SK-N-SH treated with all-trans-retinoic acid at 6 μM for 48 hours (cell line): Measurements from ENCODE around the gene SLC6A8.
"Not testable (repeated sequence)": the region's sequence is repeated elsewhere in the genome, so short reads cannot be mapped to it uniquely, and the experiment has no call there.

ENCODE experiments used
- ATAC-seq: fragments of 200-7000 bp; cut with Tn5 transposase; 3 replicates; pipeline ENCODE4 v1.9.1; 2020; ENCODE audit warnings: mild to moderate bottlenecking, moderate library complexity
- ARNTL ChIP-seq: fragments of 450-650 bp; formaldehyde crosslinking; IDR thresholded peaks from 2 replicates; pipeline ENCODE4 v1.5.0; 2020; ENCODE audit warnings: low read depth, mild to moderate bottlenecking, moderate library complexity, borderline replicate concordance
- BACH2 ChIP-seq: fragments of 250-450 bp; sonication (Bioruptor Pico); IDR thresholded peaks from 2 replicates; pipeline ENCODE4 v1.9.0; 2021; ENCODE audit warnings: mild to moderate bottlenecking, borderline replicate concordance
- CSRNP3 ChIP-seq: fragments of 250-450 bp; sonication (Bioruptor Pico); IDR thresholded peaks from 2 replicates; pipeline ENCODE4 v1.5.1; 2021; ENCODE audit warnings: mild to moderate bottlenecking, moderate library complexity
- ESRRG ChIP-seq: fragments of 250-450 bp; sonication (Bioruptor Pico); IDR thresholded peaks from 2 replicates; pipeline ENCODE4 v1.6.1; 2021; ENCODE audit warnings: mild to moderate bottlenecking
- ISL1 ChIP-seq: fragments of 250-450 bp; sonication (Bioruptor Pico); IDR thresholded peaks from 2 replicates; pipeline ENCODE4 v2.1.2; 2022; ENCODE audit warnings: mild to moderate bottlenecking, moderate library complexity
- OSR1 ChIP-seq: fragments of 250-450 bp; sonication (Bioruptor Pico); IDR thresholded peaks from 2 replicates; pipeline ENCODE4 v1.8.0; 2022; ENCODE audit warnings: moderate library complexity, mild to moderate bottlenecking, inconsistent platforms
- PPARA ChIP-seq: fragments of 250-450 bp; sonication (Bioruptor Pico); IDR thresholded peaks from 2 replicates; pipeline ENCODE4 v1.5.0; 2020; ENCODE audit warnings: mild to moderate bottlenecking, borderline replicate concordance
- RARB ChIP-seq: fragments of 250-450 bp; sonication (Bioruptor Pico); IDR thresholded peaks from 2 replicates; pipeline ENCODE4 v1.8.0; 2021; ENCODE audit warnings: mild to moderate bottlenecking, moderate library complexity
- SNAI2 ChIP-seq: fragments of 250-450 bp; sonication (Bioruptor Pico); IDR thresholded peaks from 2 replicates; pipeline ENCODE4 v1.5.0; 2020; ENCODE audit warnings: mild to moderate bottlenecking, moderate library complexity
- TOX ChIP-seq: fragments of 250-450 bp; sonication (Bioruptor Pico); IDR thresholded peaks from 2 replicates; pipeline ENCODE4 v1.8.0; 2021; ENCODE audit warnings: mild to moderate bottlenecking, moderate library complexity, borderline replicate concordance
- TSHZ2 ChIP-seq: fragments of 250-450 bp; sonication (Bioruptor Pico); IDR thresholded peaks from 2 replicates; pipeline ENCODE4 v1.5.0; 2020; ENCODE audit warnings: mild to moderate bottlenecking, moderate library complexity
- ZC3H10 ChIP-seq: fragments of 250-450 bp; sonication (Bioruptor Pico); IDR thresholded peaks from 2 replicates; pipeline ENCODE4 v1.5.1; 2021; ENCODE audit warnings: mild to moderate bottlenecking, moderate library complexity
- ZFP3 ChIP-seq: fragments of 250-450 bp; sonication (Bioruptor Pico); IDR thresholded peaks from 2 replicates; pipeline ENCODE4 v1.5.0; 2020; ENCODE audit warnings: mild to moderate bottlenecking, moderate library complexity
- ZFP30 ChIP-seq: fragments of 450-650 bp; formaldehyde crosslinking; IDR thresholded peaks from 2 replicates; pipeline ENCODE4 v1.5.0; 2022; ENCODE audit warnings: mild to moderate bottlenecking, moderate library complexity
- ZNF565 ChIP-seq: fragments of 450-650 bp; formaldehyde crosslinking; conservative IDR thresholded peaks from 2 replicates; pipeline ENCODE4 v1.5.0; 2020; ENCODE audit warnings: low read depth, mild to moderate bottlenecking, moderate library complexity
- ZNF70 ChIP-seq: fragments of 450-650 bp; formaldehyde crosslinking; IDR thresholded peaks from 2 replicates; pipeline ENCODE4 v1.5.0; 2020; ENCODE audit warnings: mild to moderate bottlenecking, moderate library complexity
- ZNF8 ChIP-seq: fragments of 450-650 bp; formaldehyde crosslinking; IDR thresholded peaks from 2 replicates; pipeline ENCODE4 v1.5.0; 2020; ENCODE audit warnings: mild to moderate bottlenecking, moderate library complexity
- TF ChIP-seq, protein P1 (sequence below): fragments of 250-450 bp; sonication (Bioruptor Pico); IDR thresholded peaks from 2 replicates; pipeline ENCODE4 v1.8.0; 2020; ENCODE audit warnings: mild to moderate bottlenecking, moderate library complexity, borderline replicate concordance

Gene SLC6A8

GRCh38 chrX:153696100-153696499 lies 8.4 kb downstream of the SLC6A8 start:
- TF ChIP-seq ZNF70 (no peak), ZFP30 (CRISPR knock-in tag) (no peak), ZC3H10 (no peak), CSRNP3 (CRISPR knock-in tag) (no peak), ZNF8 (CRISPR knock-in tag) (no peak), OSR1 (CRISPR knock-in tag) (no peak), BACH2 (no peak), ZFP3 (CRISPR knock-in tag) (no peak), ISL1 (CRISPR knock-in tag) (no peak), RARB (CRISPR knock-in tag) (no peak), ESRRG (CRISPR knock-in tag) (no peak), TOX (no peak), SNAI2 (no peak)
- TF ChIP-seq, protein P1, sequence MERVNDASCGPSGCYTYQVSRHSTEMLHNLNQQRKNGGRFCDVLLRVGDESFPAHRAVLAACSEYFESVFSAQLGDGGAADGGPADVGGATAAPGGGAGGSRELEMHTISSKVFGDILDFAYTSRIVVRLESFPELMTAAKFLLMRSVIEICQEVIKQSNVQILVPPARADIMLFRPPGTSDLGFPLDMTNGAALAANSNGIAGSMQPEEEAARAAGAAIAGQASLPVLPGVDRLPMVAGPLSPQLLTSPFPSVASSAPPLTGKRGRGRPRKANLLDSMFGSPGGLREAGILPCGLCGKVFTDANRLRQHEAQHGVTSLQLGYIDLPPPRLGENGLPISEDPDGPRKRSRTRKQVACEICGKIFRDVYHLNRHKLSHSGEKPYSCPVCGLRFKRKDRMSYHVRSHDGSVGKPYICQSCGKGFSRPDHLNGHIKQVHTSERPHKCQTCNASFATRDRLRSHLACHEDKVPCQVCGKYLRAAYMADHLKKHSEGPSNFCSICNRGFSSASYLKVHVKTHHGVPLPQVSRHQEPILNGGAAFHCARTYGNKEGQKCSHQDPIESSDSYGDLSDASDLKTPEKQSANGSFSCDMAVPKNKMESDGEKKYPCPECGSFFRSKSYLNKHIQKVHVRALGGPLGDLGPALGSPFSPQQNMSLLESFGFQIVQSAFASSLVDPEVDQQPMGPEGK, result no peak
- ATAC-seq, result no peak

DNA sequence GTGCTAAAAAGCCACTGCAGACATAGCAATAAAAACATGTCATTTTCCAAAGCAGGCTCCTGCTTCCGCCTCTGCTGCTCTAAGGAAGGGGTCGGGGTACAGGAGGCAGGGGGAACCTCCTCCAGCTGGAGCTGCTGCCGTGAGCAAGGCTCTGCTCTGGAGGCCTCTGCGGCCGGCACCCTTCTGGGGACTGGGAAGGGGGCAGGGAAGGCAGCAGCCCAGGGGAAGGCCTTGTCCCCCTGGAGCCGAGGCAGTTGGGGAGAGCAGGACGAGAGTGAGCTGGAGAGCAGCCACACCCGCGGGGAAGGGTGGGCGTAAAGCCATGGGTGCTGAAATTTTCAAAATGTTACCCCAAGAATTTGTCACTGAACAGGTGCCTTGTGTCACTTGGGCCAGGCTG lies 8.8 kb downstream of the SLC6A8 start:
- not testable (repeated sequence) for ATAC-seq

- not testable (repeated sequence) for ATAC-seq
Measured at GRCh38 chrX:153696986-153697722, 9.4 kb downstream of the SLC6A8 start.

DNA sequence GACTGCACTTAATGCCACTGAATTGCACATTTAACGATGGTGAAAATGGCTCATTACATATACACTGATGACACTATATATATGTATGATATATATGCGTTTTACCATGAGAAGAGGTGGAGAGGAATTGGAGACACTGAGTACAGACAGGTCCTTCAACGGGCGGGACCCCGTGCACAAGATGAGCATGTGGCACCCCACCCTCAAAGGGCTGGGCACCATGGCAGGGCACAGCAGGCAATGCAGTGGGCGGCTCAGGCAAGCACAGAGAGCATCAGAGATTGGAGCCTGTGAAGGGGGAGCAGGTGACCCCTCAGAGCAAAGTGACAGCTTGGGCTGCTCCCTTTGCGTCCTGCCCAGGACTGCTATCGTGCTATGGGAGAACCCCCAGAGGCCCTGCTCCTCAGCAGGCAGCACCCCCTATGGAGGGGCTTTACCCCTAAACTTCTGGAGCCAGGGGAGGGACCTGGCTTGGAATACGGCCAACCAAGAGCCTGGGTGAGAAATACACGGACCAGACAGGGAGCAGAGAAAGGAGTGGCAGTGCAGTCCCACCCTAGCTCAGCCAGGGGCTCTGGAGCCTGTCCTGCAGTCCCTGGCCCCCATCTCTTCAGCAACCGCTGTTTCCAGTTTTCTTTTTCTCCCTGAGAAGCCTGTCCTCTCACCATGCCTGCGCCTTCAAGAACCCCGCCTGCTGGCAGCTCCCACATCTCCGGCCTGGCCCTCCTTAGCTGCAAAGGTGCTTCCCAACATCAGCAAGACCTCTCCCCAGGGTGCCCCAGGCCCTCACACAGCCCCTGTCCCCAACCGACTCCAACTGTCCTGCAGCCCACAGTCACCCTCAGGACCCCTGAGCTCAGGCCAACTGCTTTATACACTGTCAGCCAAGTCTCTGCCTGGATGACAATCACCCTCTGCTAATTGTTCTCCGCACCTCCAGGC lies 10.5 kb downstream of the SLC6A8 start:
- TF ChIP-seq OSR1 (CRISPR knock-in tag), result no peak
- TF ChIP-seq, protein P1, result no peak
- TF ChIP-seq ZFP3 (CRISPR knock-in tag), result no peak
- ATAC-seq, result no peak

- ATAC-seq, result not testable (repeated sequence)
Measured at GRCh38 chrX:153699210-153699783, 11.6 kb downstream of the SLC6A8 start.

DNA sequence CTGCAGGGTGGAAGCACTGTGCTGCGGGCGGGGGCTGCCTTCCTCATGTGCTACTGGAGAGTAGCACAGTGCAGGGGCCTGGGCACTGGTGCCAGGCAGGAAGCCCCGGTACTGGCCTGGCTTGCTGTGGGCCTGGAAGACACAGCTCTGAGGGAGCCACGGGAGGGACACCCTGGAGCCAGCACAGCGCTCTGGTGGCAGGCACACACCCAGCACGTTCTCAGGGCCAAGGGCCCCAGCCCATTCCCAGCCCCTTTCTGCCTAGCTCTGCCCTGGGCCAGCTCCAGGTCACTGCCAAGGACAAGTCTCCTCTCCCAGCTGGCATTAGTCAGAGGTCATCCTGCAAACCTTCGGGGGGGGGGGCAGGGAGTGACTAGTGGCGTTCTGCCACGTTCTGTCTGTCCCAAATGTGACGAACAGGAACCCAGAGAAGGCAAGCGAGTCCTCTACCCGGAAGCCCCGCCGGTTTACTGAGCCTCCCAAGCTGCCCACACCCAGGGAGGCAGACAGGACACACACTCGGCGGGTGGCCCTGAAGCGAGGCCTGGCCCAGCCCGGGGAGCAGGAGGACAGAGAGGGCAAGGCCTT lies 12.2 kb downstream of the SLC6A8 start:
- ATAC-seq, result not testable (repeated sequence)

GRCh38 chrX:153700376-153700945 lies 12.7 kb downstream of the SLC6A8 start:
- no peak for ATAC-seq
- no peak for TF ChIP-seq TOX
- TF ChIP-seq, protein P1, result no peak
- no peak for TF ChIP-seq ZNF565
- TF ChIP-seq ARNTL, result no peak
- TF ChIP-seq PPARA (CRISPR knock-in tag), result no peak
- no peak for TF ChIP-seq TSHZ2
